Choroid plexus epithelial cell (primary cell): ENCODE measurements around the gene CCNK.
A peak's percentile ranks its signal among the peaks of the same experiment; 100 is the strongest.

Source experiments
- DNase-seq: peaks from one replicate; pipeline ENCODE4 v3.0.0-alpha.2; 2010; ENCODE audit warnings: low read depth
- H3K4me3 ChIP-seq: 2 replicates; pipeline ENCODE4 v1.5.1; 2011; ENCODE audit warnings: low read depth, mild to moderate bottlenecking, control low read depth, low read length, moderate library complexity
- TF ChIP-seq, protein P1 (sequence below): conservative IDR thresholded peaks from 2 replicates; pipeline ENCODE4 v1.5.1; 2011; ENCODE audit warnings: low read depth, mild to moderate bottlenecking, control low read depth, inconsistent platforms, low read length, moderate library complexity

The CCNK gene

DNA sequence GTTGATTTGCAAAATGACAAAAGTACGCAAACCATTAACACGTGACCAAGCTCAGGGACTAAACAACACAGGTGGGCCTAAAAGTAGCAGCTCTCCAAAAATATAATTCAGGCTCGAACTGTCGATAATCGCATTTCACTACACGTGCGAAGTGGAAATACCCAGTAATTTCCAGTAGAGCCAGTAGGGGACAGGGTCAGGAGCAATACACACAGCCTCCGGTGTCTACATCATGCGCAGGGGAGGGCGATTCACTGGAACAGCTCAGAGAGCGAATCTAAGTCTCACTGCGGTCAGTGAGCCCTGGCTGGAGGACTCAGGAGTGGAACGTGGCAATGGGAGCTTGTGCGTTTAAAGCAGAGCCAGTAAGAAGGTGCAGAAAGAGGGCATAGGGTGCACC is 40.9 kb upstream of the CCNK start:
- TF ChIP-seq, protein P1, sequence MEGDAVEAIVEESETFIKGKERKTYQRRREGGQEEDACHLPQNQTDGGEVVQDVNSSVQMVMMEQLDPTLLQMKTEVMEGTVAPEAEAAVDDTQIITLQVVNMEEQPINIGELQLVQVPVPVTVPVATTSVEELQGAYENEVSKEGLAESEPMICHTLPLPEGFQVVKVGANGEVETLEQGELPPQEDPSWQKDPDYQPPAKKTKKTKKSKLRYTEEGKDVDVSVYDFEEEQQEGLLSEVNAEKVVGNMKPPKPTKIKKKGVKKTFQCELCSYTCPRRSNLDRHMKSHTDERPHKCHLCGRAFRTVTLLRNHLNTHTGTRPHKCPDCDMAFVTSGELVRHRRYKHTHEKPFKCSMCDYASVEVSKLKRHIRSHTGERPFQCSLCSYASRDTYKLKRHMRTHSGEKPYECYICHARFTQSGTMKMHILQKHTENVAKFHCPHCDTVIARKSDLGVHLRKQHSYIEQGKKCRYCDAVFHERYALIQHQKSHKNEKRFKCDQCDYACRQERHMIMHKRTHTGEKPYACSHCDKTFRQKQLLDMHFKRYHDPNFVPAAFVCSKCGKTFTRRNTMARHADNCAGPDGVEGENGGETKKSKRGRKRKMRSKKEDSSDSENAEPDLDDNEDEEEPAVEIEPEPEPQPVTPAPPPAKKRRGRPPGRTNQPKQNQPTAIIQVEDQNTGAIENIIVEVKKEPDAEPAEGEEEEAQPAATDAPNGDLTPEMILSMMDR = no peak
- H3K4me3 ChIP-seq = no peak overlapping the region
- no peak for DNase-seq

DNA sequence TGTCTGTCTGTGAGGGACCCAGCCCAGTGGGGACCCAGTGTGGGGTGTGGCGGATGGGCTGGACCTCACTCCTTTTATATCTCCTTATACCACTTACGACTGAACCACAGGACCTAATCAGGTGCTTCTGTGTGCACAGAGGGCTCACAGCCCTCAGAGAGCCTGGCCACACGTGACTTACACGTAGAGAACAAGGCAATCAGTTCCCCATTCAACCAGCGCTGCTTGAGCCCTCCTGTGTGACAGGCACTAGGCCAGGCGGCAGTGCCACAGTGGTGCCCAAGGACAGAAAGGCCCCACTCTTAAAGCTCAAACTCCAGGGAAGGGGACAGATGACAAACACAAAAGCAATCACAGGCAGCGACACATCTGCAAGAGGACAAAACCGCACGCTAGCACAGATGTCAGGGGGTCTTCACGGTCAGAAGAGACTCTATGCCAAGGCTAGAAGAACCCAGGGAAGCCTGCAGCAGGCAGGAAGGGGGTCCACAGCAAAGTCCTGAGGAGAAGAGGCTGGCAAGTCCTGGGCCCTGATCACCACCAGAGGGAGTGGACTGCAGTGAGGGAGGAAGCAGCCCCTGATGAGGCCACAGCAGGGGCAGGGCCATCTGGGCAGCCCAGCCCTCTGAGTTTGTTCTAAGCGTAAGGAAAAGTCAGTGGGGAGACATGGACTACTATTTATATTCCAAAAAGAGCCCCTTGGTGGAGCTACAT is 39.9 kb upstream of the CCNK start:
- peak; percentile 49 for DNase-seq
- H3K4me3 ChIP-seq = no peak overlapping the region
- TF ChIP-seq, protein P1 = peak; percentile 62

DNA sequence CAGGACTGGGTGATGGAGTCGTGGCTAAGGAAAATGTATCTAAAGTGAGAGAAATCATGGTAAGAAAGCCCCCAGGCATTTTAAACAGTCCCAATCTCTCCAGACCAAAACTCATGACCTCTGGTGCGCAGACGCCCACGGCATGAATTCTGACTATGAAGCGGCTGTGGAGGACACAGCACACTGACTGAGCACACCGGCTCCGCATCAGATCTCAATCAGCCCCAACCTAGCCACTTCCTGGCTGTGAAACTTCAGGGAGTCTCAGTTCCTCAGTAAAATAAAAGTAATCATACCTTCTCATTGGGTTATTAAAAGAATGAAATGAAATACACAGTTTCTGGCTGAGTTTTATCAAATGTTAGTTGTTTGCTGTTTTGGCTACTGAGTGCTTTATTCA is 39.3 kb upstream of the CCNK start:
- H3K4me3 ChIP-seq = no peak overlapping the region
- no peak for DNase-seq
- TF ChIP-seq, protein P1 = no peak

GRCh38 chr14:99445931-99446330 is 35.3 kb upstream of the CCNK start:
- TF ChIP-seq, protein P1 = no peak
- H3K4me3 ChIP-seq = no peak overlapping the region
- no peak for DNase-seq

GRCh38 chr14:99447739-99448138 is 33.5 kb upstream of the CCNK start:
- DNase-seq = no peak
- TF ChIP-seq, protein P1 = no peak

GRCh38 chr14:99450266-99450665 is 30.9 kb upstream of the CCNK start:
- H3K4me3 ChIP-seq = no peak overlapping the region
- no peak for DNase-seq
- TF ChIP-seq, protein P1 = no peak

More at GRCh38 chr14:99447739-99448138, 33.5 kb upstream of the CCNK start:
- no peak overlapping the region for H3K4me3 ChIP-seq

DNA sequence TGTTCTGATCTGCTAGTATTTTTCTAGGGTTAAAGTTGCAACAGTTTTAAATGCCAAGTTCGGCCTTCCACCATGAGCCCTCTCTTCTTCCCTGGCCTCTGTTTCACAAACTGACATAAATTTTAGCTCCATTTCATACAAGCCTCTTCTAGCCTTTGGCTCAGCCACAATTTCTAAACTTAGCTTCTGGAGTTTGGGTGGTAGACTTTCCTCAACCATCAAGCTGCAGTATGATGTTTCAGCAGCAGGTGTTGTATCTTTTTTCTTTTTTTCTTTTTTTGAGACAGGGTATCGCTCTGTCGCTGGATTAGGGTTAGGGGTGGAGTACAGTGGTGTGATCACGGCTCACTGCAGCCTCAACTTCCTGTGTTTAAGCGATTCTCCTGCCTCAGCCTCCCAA is 30.0 kb upstream of the CCNK start:
- no peak overlapping the region for H3K4me3 ChIP-seq
- TF ChIP-seq, protein P1 = no peak
- no peak for DNase-seq
